HG02763 (cell line): Measurements from ENCODE around the gene PORCN.
A peak's percentile ranks its signal among the peaks of the same experiment; 100 is the strongest.

Experiments
- ATAC-seq: cut with Tn5 transposase; IDR thresholded peaks from one replicate; pipeline ENCODE4 v1.9.1; 2021; ENCODE audit warnings: mild to moderate bottlenecking, moderate library complexity; ENCODE audit not compliant: unreplicated experiment

The PORCN gene

GRCh38 chrX:48475774-48476577 is 32.8 kb upstream of the PORCN start, which contains the start of gene FTSJ1:
Gene FTSJ1, plus strand, starts transcription at chrX:48476199. Its CDS starts 1,849 bp downstream, at chrX:48478048.
- peak; percentile 88 for ATAC-seq

GRCh38 chrX:48476919-48477318 is 31.9 kb upstream of the PORCN start:
- no peak for ATAC-seq

- no peak for ATAC-seq
These were observed 30.6 kb upstream of the PORCN start for GRCh38 chrX:48477960-48478755.

GRCh38 chrX:48478806-48479205 is 30.0 kb upstream of the PORCN start:
- no peak for ATAC-seq

GRCh38 chrX:48480142-48480541 is 28.6 kb upstream of the PORCN start:
- ATAC-seq = no peak

- ATAC-seq = no peak
These were observed 28.2 kb upstream of the PORCN start for GRCh38 chrX:48480583-48480982.

GRCh38 chrX:48482526-48482925 is 26.3 kb upstream of the PORCN start:
- no peak for ATAC-seq

- no peak for ATAC-seq
These were observed 21.4 kb upstream of the PORCN start for GRCh38 chrX:48487362-48487798.

- ATAC-seq = no peak
These were observed 20.8 kb upstream of the PORCN start for GRCh38 chrX:48488034-48488433.

GRCh38 chrX:48489296-48489695 is 19.5 kb upstream of the PORCN start:
- ATAC-seq = no peak

- ATAC-seq = no peak
These were observed 18.9 kb upstream of the PORCN start for GRCh38 chrX:48489892-48490291.

GRCh38 chrX:48490661-48491060 is 18.1 kb upstream of the PORCN start:
- ATAC-seq = no peak

GRCh38 chrX:48491809-48492208 is 17.0 kb upstream of the PORCN start:
- no peak for ATAC-seq

- no peak for ATAC-seq
These were observed 16.4 kb upstream of the PORCN start for GRCh38 chrX:48492293-48492910.

GRCh38 chrX:48493890-48494364 is 14.9 kb upstream of the PORCN start:
- ATAC-seq = no peak

- ATAC-seq = no peak
These were observed 12.1 kb upstream of the PORCN start for GRCh38 chrX:48496660-48497059.

GRCh38 chrX:48497871-48498270 is 10.9 kb upstream of the PORCN start:
- no peak for ATAC-seq

GRCh38 chrX:48498374-48498809 is 10.4 kb upstream of the PORCN start:
- no peak for ATAC-seq

GRCh38 chrX:48504261-48504660 is 4.5 kb upstream of the PORCN start:
- no peak for ATAC-seq

- ATAC-seq = no peak
These were observed 3.3 kb upstream of the PORCN start for GRCh38 chrX:48505481-48505880.

GRCh38 chrX:48507246-48507645 is 1.5 kb upstream of the PORCN start:
- ATAC-seq = no peak
